ENCODE measurements around the gene RTN4RL1.

RTN4RL1 gene

DNA sequence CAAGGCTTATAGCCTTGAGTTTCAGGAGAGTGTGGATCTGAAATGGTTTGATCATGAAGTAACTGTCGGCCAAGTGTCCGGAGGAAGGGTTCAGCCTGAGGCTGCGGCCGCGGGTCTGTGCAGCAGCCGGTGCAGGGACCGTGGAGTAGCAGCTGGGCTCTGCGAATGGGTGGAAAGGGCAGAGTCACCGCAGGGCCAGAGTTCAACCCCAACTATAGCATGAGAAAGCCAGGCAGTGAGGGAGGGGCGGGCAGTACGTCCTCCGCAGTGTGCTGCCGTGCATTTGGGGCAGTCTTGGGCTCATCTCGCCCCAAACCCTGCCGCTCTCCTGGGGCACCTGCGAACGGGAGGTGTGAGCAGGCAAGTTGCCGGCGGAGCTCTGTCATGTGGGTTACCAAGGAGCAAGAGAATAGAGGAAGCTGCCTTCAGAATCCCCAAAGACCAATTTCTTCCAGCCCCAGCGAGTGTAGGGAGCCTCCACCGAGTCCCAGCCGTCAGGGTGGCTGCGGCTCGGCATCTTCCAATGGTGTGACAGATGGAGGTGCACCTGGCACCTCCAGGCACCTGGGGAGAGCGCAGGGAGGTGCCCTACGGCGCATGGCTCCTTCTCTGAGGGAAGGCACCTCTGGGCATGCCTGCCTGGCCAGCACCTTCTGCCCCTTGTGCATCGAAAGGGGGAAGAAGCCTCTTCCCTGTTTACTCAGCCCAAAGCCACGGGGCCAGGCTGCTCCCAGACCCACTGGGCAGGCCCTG, 108.0 kb downstream of the RTN4RL1 start:
- no peak for TF ChIP-seq ZNF610 (tag by site-specific recombination; IDR thresholded peaks at IDR 0.05; ENCODE audit: borderline replicate concordance)
- ChIA-PET CTCF (interaction anchor here (0.7 to 1.0 kb wide), 3 partner anchors 8 to 465 kb away, joined by 3 read pairs; no protein-coding TSS in a partner anchor), POLR2A (interaction anchor here (0.7 kb wide), 1 partner anchor 461 kb away, joined by 5 read pairs; no protein-coding TSS in a partner anchor)
- Histone ChIP-seq H3K4me3 (ENCODE audit: low read depth, low read length) (no peak overlapping the region), H3K4me1 (ENCODE audit: control insufficient read depth, insufficient read depth, low read length) (no peaks in the 10 kb centered on the region), H3K9me3 (ENCODE audit: control insufficient read depth, insufficient read depth, low read depth, low read length) (no peaks in the 10 kb centered on the region), H3K27ac (ENCODE audit: extremely low read depth, low read depth, low read length) (no peak overlapping the region), H3K36me3 (ENCODE audit: control insufficient read depth in 2 of 2, insufficient read depth in 1 of 2, low read length in 2 of 2) (no peaks in the 10 kb centered on the region)

DNA sequence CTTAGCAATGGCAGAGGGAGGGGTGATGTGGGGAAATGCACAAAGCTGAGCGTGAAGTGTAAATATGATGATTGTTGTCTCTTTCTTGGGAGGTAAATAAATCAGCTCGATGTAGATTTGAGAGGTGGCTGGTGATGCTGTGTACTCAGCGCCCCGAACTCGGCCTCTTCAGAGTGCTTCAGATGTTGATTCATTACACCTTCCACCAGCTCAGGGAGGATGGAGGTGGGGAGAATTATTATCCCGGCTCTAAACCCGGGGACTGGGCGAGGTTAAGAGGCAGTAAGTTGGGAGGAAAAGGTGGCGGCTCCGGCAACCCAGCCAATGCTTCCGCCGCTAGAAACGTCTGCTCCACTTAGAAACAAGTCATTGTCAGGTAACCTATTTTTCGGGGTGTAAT, 108.8 kb downstream of the RTN4RL1 start:
- H3K4me1 ChIP-seq (ENCODE audit: control insufficient read depth, insufficient read depth, low read length), result no peaks in the 10 kb centered on the region
- no peak overlapping the region for H3K4me3 ChIP-seq (ENCODE audit: low read depth, low read length)
- ChIA-PET POLR2A (interaction anchor here (0.7 kb wide), 1 partner anchor 462 kb away, joined by 5 read pairs; no protein-coding TSS in a partner anchor), CTCF (interaction anchor here (0.8 to 1.1 kb wide), 3 partner anchors 34 to 466 kb away, joined by 3 to 4 read pairs (median 3); no protein-coding TSS in a partner anchor)
- H3K36me3 ChIP-seq (ENCODE audit: control insufficient read depth in 2 of 2, insufficient read depth in 1 of 2, low read length in 2 of 2), result no peaks in the 10 kb centered on the region
- no peaks in the 10 kb centered on the region for H3K9me3 ChIP-seq (ENCODE audit: control insufficient read depth, insufficient read depth, low read depth, low read length)
- TF ChIP-seq MEIS1 (CRISPR knock-in tag; IDR thresholded peaks at IDR 0.05; ENCODE audit: borderline replicate concordance) (no peak), EGR2 (tag by site-specific recombination; IDR thresholded peaks at IDR 0.05; ENCODE audit: low read depth) (no peak), GLI4 (tag by site-specific recombination; IDR thresholded peaks at IDR 0.05) (no peak), ZNF530 (tag by site-specific recombination; IDR thresholded peaks at IDR 0.05; ENCODE audit: low read depth) (no peak)
- TF ChIP-seq, protein P1, sequence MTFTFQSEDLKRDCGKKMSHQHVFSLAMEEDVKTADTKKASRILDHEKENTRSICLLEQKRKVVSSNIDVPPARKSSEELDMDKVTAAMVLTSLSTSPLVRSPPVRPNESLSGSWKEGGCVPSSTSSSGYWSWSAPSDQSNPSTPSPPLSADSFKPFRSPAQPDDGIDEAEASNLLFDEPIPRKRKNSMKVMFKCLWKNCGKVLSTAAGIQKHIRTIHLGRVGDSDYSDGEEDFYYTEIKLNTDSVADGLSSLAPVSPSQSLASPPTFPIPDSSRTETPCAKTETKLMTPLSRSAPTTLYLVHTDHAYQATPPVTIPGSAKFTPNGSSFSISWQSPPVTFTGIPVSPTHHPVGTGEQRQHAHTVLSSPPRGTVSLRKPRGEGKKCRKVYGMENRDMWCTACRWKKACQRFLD (tag by site-specific recombination; IDR thresholded peaks at IDR 0.05), result no peak
- no peak overlapping the region for H3K27ac ChIP-seq (ENCODE audit: extremely low read depth, low read depth, low read length)

GRCh38 chr17:1915889-1916288, 109.2 kb downstream of the RTN4RL1 start:
- Histone ChIP-seq H3K27ac (ENCODE audit: extremely low read depth, low read depth, low read length) (no peak overlapping the region), H3K4me3 (ENCODE audit: low read depth, low read length) (no peak overlapping the region), H3K36me3 (ENCODE audit: control insufficient read depth in 2 of 2, insufficient read depth in 1 of 2, low read length in 2 of 2) (no peaks in the 10 kb centered on the region), H3K4me1 (ENCODE audit: control insufficient read depth, insufficient read depth, low read length) (no peaks in the 10 kb centered on the region), H3K9me3 (ENCODE audit: control insufficient read depth, insufficient read depth, low read depth, low read length) (no peaks in the 10 kb centered on the region)
- ChIA-PET CTCF (interaction anchor here (0.9 to 1.1 kb wide), 2 partner anchors 35 to 110 kb away, joined by 3 to 4 read pairs; no protein-coding TSS in a partner anchor), POLR2A (interaction anchor here (0.7 to 1.0 kb wide), 2 partner anchors 107 to 234 kb away, joined by 8 read pairs; no protein-coding TSS in a partner anchor)
- TF ChIP-seq ZNF530 (tag by site-specific recombination; IDR thresholded peaks at IDR 0.05; ENCODE audit: low read depth) (no peak), ZFP41 (tag by site-specific recombination; IDR thresholded peaks at IDR 0.05; ENCODE audit: borderline replicate concordance) (no peak), ZBTB21 (tag by site-specific recombination; IDR thresholded peaks at IDR 0.05) (no peak), ZNF157 (tag by site-specific recombination; IDR thresholded peaks at IDR 0.05) (no peak), ZNF610 (tag by site-specific recombination; IDR thresholded peaks at IDR 0.05; ENCODE audit: borderline replicate concordance) (no peak), ZNF239 (tag by site-specific recombination; IDR thresholded peaks at IDR 0.05) (no peak), ZNF423 (tag by site-specific recombination; IDR thresholded peaks at IDR 0.05) (no peak), SALL2 (tag by site-specific recombination; IDR thresholded peaks at IDR 0.05; ENCODE audit: borderline replicate concordance) (no peak), ZNF138 (tag by site-specific recombination; IDR thresholded peaks at IDR 0.05; ENCODE audit: borderline replicate concordance) (no peak)
- TF ChIP-seq, protein P2, sequence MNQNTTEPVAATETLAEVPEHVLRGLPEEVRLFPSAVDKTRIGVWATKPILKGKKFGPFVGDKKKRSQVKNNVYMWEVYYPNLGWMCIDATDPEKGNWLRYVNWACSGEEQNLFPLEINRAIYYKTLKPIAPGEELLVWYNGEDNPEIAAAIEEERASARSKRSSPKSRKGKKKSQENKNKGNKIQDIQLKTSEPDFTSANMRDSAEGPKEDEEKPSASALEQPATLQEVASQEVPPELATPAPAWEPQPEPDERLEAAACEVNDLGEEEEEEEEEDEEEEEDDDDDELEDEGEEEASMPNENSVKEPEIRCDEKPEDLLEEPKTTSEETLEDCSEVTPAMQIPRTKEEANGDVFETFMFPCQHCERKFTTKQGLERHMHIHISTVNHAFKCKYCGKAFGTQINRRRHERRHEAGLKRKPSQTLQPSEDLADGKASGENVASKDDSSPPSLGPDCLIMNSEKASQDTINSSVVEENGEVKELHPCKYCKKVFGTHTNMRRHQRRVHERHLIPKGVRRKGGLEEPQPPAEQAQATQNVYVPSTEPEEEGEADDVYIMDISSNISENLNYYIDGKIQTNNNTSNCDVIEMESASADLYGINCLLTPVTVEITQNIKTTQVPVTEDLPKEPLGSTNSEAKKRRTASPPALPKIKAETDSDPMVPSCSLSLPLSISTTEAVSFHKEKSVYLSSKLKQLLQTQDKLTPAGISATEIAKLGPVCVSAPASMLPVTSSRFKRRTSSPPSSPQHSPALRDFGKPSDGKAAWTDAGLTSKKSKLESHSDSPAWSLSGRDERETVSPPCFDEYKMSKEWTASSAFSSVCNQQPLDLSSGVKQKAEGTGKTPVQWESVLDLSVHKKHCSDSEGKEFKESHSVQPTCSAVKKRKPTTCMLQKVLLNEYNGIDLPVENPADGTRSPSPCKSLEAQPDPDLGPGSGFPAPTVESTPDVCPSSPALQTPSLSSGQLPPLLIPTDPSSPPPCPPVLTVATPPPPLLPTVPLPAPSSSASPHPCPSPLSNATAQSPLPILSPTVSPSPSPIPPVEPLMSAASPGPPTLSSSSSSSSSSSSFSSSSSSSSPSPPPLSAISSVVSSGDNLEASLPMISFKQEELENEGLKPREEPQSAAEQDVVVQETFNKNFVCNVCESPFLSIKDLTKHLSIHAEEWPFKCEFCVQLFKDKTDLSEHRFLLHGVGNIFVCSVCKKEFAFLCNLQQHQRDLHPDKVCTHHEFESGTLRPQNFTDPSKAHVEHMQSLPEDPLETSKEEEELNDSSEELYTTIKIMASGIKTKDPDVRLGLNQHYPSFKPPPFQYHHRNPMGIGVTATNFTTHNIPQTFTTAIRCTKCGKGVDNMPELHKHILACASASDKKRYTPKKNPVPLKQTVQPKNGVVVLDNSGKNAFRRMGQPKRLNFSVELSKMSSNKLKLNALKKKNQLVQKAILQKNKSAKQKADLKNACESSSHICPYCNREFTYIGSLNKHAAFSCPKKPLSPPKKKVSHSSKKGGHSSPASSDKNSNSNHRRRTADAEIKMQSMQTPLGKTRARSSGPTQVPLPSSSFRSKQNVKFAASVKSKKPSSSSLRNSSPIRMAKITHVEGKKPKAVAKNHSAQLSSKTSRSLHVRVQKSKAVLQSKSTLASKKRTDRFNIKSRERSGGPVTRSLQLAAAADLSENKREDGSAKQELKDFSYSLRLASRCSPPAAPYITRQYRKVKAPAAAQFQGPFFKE (tag by site-specific recombination; IDR thresholded peaks at IDR 0.05; ENCODE audit: borderline replicate concordance), result no peak

Data from HEK293 (cell line).